ENCODE measurements around the gene ZBTB40.

Gene ZBTB40

DNA sequence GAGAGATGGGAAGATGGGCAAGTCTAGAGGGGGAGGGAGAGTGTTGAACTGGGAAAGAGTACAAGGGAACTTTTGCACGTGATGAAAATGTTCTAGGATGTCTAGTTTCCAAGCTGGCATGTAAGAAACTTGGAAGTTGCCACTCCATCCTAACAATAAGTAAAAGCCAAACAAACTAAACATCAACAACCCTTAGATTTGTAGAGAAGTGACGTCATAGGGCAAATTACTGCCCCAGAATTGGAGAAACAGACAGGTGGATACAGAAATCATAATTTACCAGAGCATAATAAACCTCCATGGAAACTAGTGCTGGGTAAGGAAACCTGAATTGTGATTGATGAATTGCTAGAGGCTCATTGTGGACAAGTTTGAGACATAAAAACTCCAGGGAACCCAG, 14.7 kb upstream of the ZBTB40 start:
- DNase-seq: no peak

DNA sequence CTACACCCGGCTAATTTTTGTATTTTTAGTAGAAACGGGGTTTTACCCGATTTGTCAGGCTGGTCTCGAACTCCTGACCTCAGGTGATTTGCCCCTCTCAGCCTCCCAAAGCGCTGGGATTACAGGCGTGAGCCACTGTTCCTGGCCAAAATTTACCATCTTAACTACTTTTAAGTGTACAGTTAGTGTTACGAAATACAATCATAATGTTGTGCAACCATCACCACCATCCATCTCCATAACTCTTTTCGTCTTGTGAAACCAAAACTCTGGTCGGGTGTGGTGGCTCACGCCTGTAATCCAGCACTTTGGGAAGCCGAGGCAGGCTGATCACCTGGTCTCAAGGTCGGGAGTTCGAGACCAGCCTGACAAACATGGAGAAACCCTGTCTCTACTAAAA, 14.1 kb upstream of the ZBTB40 start:
- DNase-seq: peak in 1 of 2 experiments; percentile 10

DNA sequence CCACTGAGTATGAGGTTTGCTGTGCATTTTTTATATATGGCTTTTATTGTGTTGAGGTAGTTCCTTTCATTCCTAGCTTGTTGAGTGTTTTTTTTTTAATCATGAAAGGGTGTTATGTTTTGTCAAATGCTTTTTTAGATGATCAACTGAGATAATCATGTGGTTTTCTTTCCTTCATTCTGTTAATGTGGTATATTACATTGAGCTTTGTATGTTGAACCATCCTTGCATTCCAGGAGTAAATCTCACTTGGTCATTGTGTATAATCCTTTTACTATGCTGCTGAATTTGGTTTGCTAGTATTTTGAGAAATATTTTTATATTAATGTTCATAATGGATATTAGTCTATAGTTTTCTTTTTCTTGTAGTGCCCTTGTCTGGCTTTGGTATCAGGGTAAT, 11.1 kb upstream of the ZBTB40 start:
- no peak for DNase-seq

DNA sequence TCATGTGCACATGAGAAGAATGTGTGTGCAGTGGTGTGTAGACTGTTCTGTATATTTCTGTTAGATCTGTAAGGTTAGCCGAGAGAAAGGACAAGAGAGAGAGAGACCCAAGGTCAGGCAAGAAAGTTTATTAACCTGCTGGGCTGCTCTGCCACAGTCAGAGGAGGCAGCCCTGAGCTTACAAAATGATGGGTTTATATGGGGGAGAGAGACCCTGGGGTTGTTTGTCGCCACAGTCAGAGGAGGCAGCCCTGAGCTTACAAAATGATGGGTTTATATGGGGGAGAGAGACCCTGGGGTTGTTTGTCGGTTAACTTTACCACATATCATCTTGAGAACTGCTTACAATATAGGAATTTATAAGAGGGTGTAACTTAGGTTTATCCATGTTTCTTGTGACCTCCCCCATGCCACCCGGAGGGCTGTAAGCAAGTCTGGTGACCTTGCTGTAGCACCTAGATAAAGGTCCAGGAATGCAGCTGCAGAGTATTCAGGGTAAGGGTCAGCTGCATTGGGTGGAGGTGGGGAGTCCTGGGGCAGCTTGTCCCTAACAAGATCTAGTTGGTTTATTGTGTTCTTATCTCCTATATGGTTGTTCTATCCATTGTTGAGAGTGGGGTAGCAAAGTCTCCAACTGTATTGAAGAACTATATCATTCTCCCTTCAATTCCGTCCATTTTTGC, 9.3 kb upstream of the ZBTB40 start:
- DNase-seq: no peak

DNA sequence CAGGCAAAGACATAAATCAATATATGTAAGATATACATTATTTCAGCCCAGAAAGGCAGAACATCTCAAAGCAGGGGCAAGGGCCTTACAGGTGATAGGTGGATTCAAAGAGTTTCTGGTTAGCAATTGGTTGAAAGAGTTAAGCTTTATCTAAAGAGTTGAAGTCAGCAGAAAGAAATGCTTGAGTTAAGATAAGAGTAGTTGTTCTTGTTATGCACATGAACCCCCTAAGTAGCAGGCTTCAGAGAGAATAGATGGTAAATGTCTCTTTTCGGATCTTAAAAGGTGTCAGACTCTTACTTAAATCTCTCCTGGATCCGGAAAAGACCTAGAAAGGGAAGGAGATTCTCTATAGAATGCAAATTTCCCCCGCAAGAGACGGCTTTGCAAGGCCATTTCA, 8.3 kb upstream of the ZBTB40 start:
- DNase-seq: no peak

DNA sequence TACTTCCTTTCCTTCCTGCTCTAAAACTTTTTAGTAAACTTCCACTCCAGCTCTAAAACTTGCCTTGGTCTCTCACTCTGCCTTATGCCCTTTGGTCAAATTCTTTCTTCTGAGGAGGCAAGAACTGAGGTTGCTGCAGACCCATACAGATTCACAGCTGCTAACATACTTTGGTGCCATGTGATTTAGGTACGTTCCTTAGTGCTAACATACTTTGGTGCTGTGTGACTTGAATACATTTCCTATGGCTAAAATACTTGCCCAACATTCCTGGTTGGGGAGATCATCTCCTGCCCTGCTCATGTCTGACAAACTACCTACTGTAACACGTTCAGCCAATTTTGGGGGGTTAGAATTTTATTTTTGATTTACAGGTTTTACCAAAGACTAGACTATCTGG, 6.8 kb upstream of the ZBTB40 start:
- no peak for DNase-seq

DNA sequence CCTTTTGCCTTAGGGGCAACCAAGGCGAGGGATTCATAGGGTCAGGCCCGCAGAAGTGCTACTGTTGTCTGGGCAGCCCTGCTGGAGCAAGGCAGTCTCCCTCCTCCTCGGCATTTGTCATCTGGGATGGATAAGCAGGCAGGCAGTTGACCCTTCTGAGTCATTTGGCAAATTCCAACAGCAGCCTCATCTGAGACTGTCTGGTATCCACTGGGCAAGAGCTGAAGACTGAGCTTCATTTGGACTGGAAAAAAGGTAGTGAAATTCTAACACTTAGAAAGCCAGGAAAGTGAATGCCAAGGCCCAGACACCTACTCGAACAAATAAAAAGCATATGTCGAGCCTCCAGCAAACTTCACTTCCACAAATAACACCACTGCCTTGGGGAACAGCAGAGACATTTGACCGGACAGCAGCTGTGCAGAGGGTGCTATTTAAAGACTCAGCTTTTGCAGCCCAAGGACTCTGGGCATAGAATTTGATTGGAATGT, 4.0 kb upstream of the ZBTB40 start:
- no peak for DNase-seq

DNA sequence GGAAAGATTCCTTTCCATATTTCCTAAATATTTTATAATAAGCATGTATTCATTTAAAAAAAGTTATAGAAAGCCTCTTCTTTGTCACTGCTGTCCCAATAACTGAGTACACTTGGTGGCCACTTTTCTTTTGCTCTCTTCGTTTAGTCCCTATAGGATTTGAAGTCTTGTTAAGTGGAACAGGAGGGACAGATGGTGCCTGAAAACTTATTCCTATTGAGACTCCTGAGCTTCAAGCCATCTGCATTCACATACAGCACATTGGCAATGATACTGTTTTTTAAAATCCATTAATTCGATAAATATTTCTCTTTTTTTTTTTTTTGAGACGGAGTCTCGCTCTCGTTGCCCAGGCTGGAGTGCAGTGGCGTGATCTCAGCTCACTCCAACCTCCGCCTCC, 2.0 kb upstream of the ZBTB40 start:
- no peak for DNase-seq

DNA sequence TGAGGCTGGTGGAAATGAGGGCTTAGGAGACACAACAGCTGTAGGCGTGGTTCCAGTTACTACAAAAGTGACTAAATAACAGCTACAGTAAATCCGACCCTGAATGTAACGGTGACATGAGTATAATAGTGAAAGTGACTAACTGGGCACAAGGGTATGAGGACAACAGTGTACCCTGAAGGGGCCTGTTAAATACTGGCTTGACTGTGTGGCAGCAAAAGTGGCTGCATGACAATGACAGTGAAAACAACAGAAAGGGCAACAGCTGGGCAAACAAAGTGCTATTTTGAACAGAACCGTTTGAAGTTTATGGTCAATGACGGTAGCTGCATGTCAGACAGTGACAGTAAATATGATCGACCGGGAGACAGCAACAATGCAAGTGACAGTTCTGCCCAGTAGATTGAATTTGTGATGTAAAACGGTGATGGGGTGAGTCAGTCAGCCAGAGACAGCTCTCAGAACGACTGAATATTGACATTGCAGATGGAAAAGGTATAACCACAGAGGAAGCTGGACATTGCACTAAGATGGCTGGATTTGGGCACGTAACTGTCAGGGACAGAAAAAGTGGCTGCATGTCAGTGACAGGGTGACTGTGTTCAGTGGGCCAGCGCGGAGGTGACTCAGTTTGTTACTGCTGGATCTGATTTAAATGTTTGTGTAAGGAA, 1.2 kb upstream of the ZBTB40 start:
- no peak for DNase-seq

DNA sequence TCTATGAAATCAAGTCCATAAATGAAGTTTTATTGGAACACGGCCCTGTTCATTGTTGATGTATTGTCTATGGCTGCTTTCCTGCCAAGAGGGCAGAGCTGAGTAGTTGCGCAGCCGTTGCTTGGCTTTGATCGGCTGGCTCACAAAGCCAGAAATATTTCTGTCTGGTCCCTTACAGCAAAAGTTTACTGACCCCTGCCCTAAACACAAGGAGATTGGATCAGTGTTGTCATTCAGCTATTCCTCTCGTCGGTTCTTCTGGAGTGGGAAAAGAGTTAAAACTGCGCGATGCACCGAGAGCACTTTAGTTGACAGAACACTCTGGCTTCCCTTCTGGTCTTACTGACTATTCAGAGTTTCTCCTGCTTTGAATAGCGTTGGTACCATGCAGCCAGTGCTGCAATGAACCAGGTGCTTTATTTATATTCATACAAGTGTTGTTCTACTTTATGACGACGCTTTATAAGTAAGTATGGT, 868 bp downstream of the ZBTB40 start:
- peak in 1 of 2 experiments; percentile 39 for DNase-seq

DNA sequence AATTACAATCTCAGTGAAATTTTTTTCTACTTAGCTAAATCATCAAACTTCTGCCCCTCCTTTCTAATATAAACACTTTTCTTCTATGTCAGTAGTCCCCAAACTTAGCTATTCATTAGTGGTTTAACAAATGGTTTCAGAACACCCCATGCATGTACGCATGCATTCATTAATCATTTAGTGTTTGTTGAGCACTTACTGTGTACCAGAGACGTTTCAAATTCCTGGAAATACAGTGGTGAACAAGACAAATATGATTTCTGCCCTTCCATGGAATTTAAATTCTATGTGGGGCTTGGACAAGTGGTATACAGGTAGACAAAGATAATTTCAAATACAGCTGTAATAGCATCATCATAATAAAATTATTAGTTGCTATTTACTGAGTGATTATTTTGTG, 1.5 kb downstream of the ZBTB40 start:
- no peak for DNase-seq

DNA sequence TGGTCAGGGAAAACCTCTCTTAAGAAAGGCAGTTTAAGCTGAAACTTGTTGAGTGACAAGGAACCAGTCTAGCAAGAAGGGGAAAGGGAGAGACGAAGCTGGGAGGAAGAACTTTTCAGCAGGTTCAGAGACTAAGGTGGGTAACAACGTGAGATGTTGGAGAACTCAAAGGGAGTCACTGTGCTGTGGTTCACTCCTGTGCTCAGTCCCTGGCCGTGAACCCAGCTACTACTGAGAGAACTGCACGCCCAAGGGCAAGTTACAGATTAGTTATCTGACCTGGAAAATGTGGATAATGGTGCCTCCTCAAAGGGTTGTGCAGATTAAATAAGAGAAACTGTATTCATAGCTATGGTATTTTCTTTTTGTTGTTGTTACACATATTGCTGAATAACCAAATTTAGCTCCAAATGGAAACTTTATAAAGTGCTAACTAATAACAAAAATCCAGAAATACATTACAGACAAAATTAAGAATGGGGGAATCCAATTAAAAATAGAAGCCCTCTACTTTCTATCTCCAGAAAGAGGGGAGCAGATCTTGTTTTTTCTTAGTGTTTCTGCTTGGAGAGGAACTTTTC, 2.9 kb downstream of the ZBTB40 start:
- no peak for DNase-seq

DNA sequence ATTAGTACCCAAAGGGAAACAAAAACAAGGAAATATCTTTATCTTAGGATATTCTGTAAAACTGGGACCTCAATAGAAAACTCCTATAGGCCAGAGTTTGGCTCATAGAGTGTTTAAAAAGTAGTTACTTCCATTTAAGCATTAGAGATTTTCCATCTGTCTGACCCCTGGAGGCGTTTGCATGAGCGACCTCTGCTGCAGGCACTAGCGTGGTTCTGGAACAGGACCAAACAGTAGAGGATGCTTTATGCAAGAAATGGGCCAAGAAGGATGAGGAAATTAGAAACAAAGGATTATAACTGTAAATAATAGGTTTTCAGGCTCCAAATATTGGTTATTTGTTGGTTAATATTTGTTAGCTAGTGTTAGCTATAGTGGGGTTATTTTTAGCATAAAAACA, 5.7 kb downstream of the ZBTB40 start:
- no peak for DNase-seq

DNA sequence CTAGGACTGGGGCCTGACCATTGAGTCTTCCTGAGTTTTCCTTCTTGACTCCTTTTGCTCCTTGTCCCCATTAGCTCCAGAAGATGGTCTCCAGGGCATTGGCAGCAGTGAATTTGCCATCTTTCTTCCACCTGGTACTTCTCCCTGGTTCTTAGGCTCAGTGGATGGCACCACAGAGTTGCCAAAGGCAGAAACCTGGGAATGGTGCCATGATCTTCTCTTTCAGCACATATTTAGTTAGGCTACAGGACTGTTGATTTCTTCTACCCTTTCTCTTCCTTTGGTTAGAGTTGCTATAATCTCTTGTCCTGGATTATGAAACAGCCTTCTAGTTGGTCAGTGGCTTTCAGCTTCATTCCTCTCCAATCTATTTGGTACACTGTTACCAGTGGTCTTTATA, 6.2 kb downstream of the ZBTB40 start:
- DNase-seq: no peak

DNA sequence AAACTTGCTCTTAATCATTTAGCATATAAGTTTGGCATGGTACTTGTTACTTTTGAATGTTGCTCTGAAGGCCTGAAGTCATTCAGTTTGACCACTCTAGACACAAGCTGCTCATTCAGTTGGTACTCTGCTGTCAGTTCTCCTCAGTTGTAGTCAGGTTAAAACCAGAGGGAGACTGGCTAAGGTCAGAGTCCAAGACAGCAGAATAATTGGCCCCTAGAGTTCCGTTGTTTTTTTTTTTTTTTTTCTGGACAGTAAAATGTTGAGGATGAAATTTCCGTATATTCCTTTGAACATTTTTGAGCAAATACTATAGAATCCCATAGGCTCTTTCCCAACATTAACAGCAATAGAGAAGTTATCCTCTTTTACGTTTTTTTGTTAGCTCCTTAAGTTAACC, 9.4 kb downstream of the ZBTB40 start:
- DNase-seq: no peak

DNA sequence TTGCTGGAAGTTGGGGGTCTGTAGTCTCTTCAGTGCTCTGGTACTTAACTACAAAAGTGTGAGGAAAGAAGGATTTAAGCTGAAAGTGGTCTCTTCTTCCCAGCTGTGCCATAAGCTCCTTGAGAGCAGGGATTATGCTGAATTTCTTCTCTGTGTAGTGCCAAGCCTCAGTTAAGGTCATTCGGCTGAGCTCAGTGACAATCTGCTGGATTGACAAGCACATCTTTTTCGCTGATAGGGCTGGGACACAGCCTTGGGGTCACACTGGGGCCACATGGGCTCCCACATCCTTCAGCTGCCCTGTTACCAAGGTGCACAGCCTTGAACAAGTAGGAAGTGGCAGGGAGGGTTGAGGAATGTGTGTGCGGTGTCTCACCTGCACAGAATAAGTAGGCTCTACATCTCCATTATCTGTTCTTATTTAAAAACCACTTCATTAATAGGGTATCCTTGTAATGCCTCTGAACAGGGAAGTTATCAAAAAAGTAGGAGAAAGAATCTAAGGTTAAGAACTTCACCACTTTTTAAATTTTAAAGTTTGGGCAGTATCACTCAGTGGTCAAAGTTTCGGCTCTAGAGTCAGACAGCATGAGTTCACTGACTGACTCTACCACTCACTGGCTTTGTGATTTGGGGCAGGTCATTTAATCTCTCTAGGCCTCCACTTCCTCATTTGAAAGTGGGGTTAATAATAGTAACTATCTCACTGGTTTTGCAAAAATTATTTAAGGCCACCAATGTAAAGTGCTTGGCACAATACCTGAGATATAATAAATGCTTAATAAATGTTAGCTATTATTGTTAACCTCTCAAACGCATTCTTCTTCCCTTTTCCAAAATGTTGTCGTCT, 10.3 kb downstream of the ZBTB40 start:
- no peak for DNase-seq

DNA sequence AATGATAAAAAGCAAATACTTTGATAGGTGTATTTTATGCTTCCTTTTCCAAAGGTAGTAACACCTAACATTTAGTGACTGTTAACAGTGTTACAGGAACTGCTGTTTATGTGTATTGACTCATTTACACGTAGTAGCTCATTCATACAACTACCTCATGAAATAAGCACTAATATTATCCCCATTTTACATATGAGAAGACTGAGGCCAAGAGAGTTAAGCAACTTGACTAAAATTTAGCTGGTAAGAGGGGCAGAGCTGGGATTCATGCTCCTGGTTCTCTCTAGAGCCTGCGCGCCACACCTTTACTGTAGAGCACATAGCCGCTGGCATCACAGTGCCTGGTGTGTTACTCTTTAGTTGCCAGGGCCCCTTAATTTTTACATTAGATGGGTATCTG, 11.3 kb downstream of the ZBTB40 start:
- DNase-seq: no peak

DNA sequence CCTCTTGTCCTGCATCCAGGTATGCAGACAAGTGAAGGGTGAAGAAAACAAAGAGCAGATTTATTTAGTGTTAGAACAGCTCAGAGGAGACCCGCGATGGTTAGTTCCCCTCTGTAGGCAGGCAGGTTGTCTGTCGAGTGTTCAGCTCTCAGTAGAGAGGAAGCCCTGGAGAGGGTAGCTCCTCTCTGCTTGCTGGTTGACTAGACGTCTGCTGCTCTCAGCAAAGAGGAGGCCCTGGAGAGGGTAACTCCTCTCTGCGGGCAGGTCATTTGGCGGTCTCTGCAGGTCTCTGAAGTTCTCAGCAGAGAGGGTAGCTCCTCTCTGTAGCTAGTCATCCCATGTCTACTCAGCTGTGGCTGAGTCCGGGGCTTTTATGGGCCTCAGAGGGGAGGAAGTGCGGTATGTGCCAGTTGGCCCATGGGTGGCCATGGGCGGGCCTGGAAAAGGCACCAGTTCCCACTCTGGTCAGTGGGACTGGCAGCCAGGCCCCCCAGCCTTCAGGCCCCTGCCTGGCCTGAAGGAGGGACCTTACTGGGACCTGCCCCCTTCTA, 13.4 kb downstream of the ZBTB40 start:
- DNase-seq: no peak

DNA sequence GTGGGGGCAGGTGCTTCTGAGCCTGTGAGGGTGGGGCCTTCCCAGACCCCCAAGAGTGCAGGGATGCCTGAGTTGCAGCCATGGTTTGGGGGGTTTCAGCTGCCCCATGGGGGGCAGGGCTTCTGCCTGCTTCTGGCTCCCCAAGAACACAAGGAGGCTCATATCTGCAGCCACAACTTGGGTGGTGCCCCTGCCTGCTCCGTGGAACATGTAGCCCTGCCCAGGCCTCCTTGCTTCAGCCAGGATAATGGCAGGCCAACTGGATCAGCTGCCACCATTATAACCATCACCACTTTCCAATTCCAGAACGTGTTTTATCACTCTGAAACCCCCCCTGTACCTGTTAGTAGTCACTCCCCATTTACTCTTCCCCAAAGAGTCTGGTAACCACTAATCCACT, 14.0 kb downstream of the ZBTB40 start:
- DNase-seq: no peak

DNA sequence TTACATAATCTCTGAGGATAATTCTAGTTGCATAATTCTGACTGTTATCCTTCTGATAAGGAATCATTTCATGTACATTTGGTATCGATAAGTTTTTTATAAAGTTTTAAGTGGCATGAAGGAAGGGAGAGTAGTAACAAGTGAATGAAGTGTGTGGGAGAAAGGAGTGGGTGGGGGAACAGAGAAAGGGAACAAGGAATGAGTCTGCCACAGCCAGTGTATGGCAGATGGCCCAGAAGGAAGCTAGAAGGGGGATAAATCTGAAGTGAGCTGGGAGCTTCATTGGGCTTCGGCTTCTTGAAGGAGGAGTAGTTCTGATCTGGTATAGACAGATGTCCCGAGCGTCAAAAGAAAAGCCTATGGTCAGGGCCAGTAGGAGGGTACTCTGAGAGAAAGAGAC, 18.6 kb downstream of the ZBTB40 start:
- DNase-seq: no peak

DNA sequence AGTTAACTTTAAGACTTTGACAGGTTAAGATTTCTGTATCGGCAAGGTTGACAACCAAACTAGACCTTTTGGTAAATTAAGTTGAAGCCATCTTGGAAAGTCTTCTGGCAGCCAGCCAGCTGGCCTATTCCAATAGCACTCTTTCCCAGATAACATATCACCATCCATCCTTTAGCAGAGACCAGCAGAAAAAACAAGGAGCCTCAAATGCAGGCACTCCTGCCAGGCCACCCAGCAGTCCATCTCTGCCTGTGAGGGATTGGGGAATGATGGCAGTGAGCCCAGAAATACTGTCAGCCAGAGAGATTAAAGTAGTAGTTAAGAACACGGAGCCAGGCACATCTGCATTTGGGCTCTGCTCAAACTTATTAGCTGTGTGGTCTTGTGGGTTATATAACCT, 19.4 kb downstream of the ZBTB40 start:
- no peak for DNase-seq

DNA sequence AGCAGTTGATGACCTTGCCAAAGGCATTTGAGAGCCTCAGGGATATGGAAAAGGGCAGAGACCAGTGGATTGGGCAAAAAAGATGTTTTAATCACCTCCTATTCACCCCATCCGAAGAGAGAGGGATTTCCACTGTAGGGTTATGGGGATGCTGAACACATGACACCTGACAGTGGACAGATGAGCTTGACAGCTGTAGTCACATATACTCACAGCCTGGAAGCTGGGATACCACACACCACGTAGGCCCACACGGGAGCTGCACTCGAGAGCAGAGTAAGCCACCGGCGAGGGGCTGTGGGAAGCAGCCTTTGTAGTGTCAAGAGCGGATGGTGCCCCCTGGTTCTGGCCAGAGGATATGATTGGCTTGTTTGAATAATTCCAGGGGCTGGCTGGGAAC, 20.0 kb downstream of the ZBTB40 start:
- DNase-seq: no peak

DNA sequence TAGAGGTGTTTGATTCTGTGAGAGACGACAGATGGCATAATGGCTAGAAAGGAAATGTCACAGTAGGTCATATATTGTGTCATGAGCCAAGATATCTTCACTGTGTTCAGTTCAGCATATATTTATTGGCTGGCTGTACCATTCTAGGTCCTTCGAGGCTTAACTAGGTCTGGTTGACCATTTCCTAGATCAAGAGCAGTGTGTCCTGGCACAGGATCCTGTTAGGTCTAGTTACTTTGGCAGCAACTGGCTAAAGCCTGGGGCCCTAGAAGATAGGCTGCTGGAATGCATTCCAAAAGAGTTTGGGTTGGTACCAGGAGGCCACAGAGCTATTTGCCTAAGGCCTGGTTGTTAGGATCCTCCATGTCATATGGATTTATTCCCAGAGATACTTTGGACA, 20.9 kb downstream of the ZBTB40 start:
- DNase-seq: no peak
